ENCODE measurements around the gene DIAPH1. TPM values are rescaled to one million over a fixed set of nuclear protein-coding genes. Genes with fewer than 3 reads are reported as not detected.

Gene DIAPH1
- total RNA-seq, 1 donor from 2014 or later = 20.4 TPM

- Mint-ChIP-seq H3K27me3 (ENCODE audit: insufficient read depth, low read depth) (no peaks in the 10 kb centered on the region), H3K36me3 (peaks cover 2% of the 10 kb centered on the region), H3K27ac (no peak overlapping the region), H3K4me1 (peaks cover 7% of the 10 kb centered on the region), H3K4me3 (no peak overlapping the region), H3K9me3 (no peaks in the 10 kb centered on the region)
- no peaks in the 10 kb centered on the region for H3F3A ChIP-seq (ENCODE audit: low read depth)
- no peak overlapping the region for H2AFZ ChIP-seq (replicated peaks)
- H3K4me3 ChIP-seq = no peak overlapping the region
- H3K79me2 ChIP-seq (ENCODE audit: low read depth) = peaks cover 95% of the 10 kb centered on the region
- no peak overlapping the region for H3K27ac ChIP-seq
- no peaks in the 10 kb centered on the region for H3K9me3 ChIP-seq (ENCODE audit: low read depth)
- H3K9ac ChIP-seq = no peak overlapping the region
- peaks cover 4% of the 10 kb centered on the region for H3K4me1 ChIP-seq
- H4K20me1 ChIP-seq (ENCODE audit: low read depth) = peaks cover 26% of the 10 kb centered on the region
- no peaks in the 10 kb centered on the region for H3K36me3 ChIP-seq
- H3K4me2 ChIP-seq = no peak overlapping the region
- no peaks in the 10 kb centered on the region for H3K27me3 ChIP-seq
- no peak for TF ChIP-seq CTCF (IDR thresholded peaks at IDR 0.05)
- TF ChIP-seq EZH2 (IDR thresholded peaks at IDR 0.05) = no peak
- TF ChIP-seq EZH2phosphoT487 (IDR thresholded peaks at IDR 0.05) = no peak
- DNase-seq (ENCODE audit: low spot score) = no peak
These were observed 13.1 kb downstream of the DIAPH1 start for GRCh38 chr5:141605523-141606277.

- Histone ChIP-seq H3K9ac (no peak overlapping the region), H3K27me3 (no peaks in the 10 kb centered on the region), H3K4me3 (no peak overlapping the region), H3K4me2 (no peak overlapping the region), H4K20me1 (ENCODE audit: low read depth) (peaks cover 34% of the 10 kb centered on the region), H3K4me1 (peaks cover 4% of the 10 kb centered on the region), H3K36me3 (no peaks in the 10 kb centered on the region), H3F3A (ENCODE audit: low read depth) (no peaks in the 10 kb centered on the region), H3K27ac (no peak overlapping the region), H3K9me3 (ENCODE audit: low read depth) (no peaks in the 10 kb centered on the region), H2AFZ (replicated peaks) (no peak overlapping the region), H3K79me2 (ENCODE audit: low read depth) (peaks cover 93% of the 10 kb centered on the region)
- Mint-ChIP-seq H3K4me1 (peaks cover 7% of the 10 kb centered on the region), H3K9me3 (no peaks in the 10 kb centered on the region), H3K27ac (no peak overlapping the region), H3K27me3 (ENCODE audit: insufficient read depth, low read depth) (no peaks in the 10 kb centered on the region), H3K36me3 (no peaks in the 10 kb centered on the region), H3K4me3 (no peak overlapping the region)
- TF ChIP-seq EZH2 (IDR thresholded peaks at IDR 0.05) (no peak), CTCF (IDR thresholded peaks at IDR 0.05) (no peak), EZH2phosphoT487 (IDR thresholded peaks at IDR 0.05) (no peak)
- peak; percentile 17 for DNase-seq (ENCODE audit: low spot score)
These were observed 14.7 kb downstream of the DIAPH1 start for GRCh38 chr5:141603923-141604717.

- H3K79me2 ChIP-seq (ENCODE audit: low read depth) = peaks cover 93% of the 10 kb centered on the region
- H3K9me3 Mint-ChIP-seq = no peaks in the 10 kb centered on the region
These were observed 16.2 kb downstream of the DIAPH1 start for GRCh38 chr5:141602606-141603005.

More at GRCh38 chr5:141602606-141603005, 16.2 kb downstream of the DIAPH1 start:
- Histone ChIP-seq H3K27ac (no peak overlapping the region), H4K20me1 (ENCODE audit: low read depth) (peaks cover 44% of the 10 kb centered on the region), H3K36me3 (no peaks in the 10 kb centered on the region), H3K4me2 (no peak overlapping the region), H3F3A (ENCODE audit: low read depth) (no peaks in the 10 kb centered on the region), H2AFZ (replicated peaks) (no peak overlapping the region), H3K4me3 (no peak overlapping the region), H3K9ac (no peak overlapping the region), H3K27me3 (no peaks in the 10 kb centered on the region), H3K4me1 (peaks cover 4% of the 10 kb centered on the region), H3K9me3 (ENCODE audit: low read depth) (no peaks in the 10 kb centered on the region)
- no peak for DNase-seq (ENCODE audit: low spot score)
- Mint-ChIP-seq H3K27me3 (ENCODE audit: insufficient read depth, low read depth) (no peaks in the 10 kb centered on the region), H3K27ac (no peak overlapping the region), H3K4me1 (peaks cover 7% of the 10 kb centered on the region), H3K36me3 (no peaks in the 10 kb centered on the region), H3K4me3 (no peak overlapping the region)
- no peak for TF ChIP-seq EZH2phosphoT487 (IDR thresholded peaks at IDR 0.05)
- no peak for TF ChIP-seq EZH2 (IDR thresholded peaks at IDR 0.05)
- TF ChIP-seq CTCF (IDR thresholded peaks at IDR 0.05) = no peak

All from neural progenitor cell (in vitro differentiated cells).